ENCODE data around the gene GRHL1. TPM values are rescaled to one million over a fixed set of nuclear protein-coding genes. Genes with fewer than 3 reads are reported as not detected.

The GRHL1 gene
- total RNA-seq, 1 experiment from 2014 or later: 2.5 TPM

- Histone ChIP-seq H2BK15ac (ENCODE audit: low read depth, low read length) (no peak overlapping the region), H4K5ac (ENCODE audit: insufficient read length, low read depth, low read length) (no peak overlapping the region), H3K56ac (ENCODE audit: insufficient read length, low read depth, low read length) (no peak overlapping the region), H3K14ac (ENCODE audit: insufficient read depth, low read length) (no peak overlapping the region), H3K4me1 (ENCODE audit: insufficient read depth, low read length) (no peaks in the 10 kb centered on the region), H3K23me2 (ENCODE audit: insufficient read length, low read depth, low read length, poor library complexity, severe bottlenecking) (peaks cover 6% of the 10 kb centered on the region), H3K27me3 (ENCODE audit: insufficient read depth, low read length) (peaks cover 11% of the 10 kb centered on the region; the same call in 1 of the 2 replicates), H3K9me3 (ENCODE audit: control insufficient read depth, low read depth, low read length) (no peaks in the 10 kb centered on the region), H2AFZ (ENCODE audit: low read length) (no peak overlapping the region), H2BK20ac (ENCODE audit: low read depth, low read length, poor library complexity, severe bottlenecking) (no peak overlapping the region), H3K4ac (ENCODE audit: low read depth, low read length) (no peak overlapping the region), H4K8ac (replicated peaks; ENCODE audit: insufficient read length, low read depth, low read length) (no peak overlapping the region), H3K79me1 (ENCODE audit: insufficient read depth, low read depth, low read length, poor library complexity, severe bottlenecking) (no peaks in the 10 kb centered on the region), H2BK120ac (ENCODE audit: low read depth, low read length, poor library complexity, severe bottlenecking) (no peak overlapping the region), H2AK5ac (ENCODE audit: insufficient read length, low read length) (no peak overlapping the region), H3K4me2 (ENCODE audit: insufficient read depth, insufficient read length, low read length) (peak overlapping the region; percentile 45), H3K9ac (ENCODE audit: extremely low read depth, insufficient read length, low read length) (no peak overlapping the region), H4K91ac (ENCODE audit: insufficient read length, low read depth, low read length) (no peak overlapping the region), H3K79me2 (ENCODE audit: insufficient read depth, low read length) (no peaks in the 10 kb centered on the region), H3K27ac (ENCODE audit: insufficient read length, low read depth, low read length) (no peak overlapping the region), H4K20me1 (ENCODE audit: control insufficient read depth, insufficient read depth, insufficient read length) (no peaks in the 10 kb centered on the region), H3T11ph (ENCODE audit: low read length) (no peak overlapping the region), H2BK12ac (ENCODE audit: insufficient read length, low read depth, low read length) (no peak overlapping the region), H3K23ac (ENCODE audit: insufficient read length, low read depth, low read length) (no peak overlapping the region), H2BK5ac (ENCODE audit: insufficient read length, low read length) (no peak overlapping the region), H3K18ac (ENCODE audit: insufficient read length, low read depth, low read length) (no peak overlapping the region)
- H3K36me3 Mint-ChIP-seq (ENCODE audit: insufficient read depth in 1 of 3, low read depth in 3 of 3): no peaks in the 10 kb centered on the region; a peak in 2 of 7 replicates
- H3K27ac Mint-ChIP-seq: no peak overlapping the region
- H3K27me3 Mint-ChIP-seq (ENCODE audit: low read depth): peaks cover 71% of the 10 kb centered on the region
- H3K4me1 Mint-ChIP-seq: peaks cover 9 to 13% of the 10 kb centered on the region in 2 experiments
- peak overlapping the region; percentile 70 to 87 for H3K4me3 Mint-ChIP-seq
- WGBS (ENCODE audit: extremely low coverage, insufficient read length, low lambda C conversion rate): no CpG with 5 or more reads among the region's 14 CpGs
- DNase-seq: no peak
- no peak for TF ChIP-seq CTCF (conservative IDR thresholded peaks at IDR 0.05)
- H3K9me3 Mint-ChIP-seq: no peaks in the 10 kb centered on the region
Observed at GRCh38 chr2:9949992-9950520, 1.4 kb upstream of the GRHL1 start.
